Activated CD4-positive, CD25-positive, alpha-beta regulatory T cell (primary cell): ENCODE results near the gene CD84.

ENCODE experiments used
- DNase-seq, 4 experiments: peaks; one replicate each; lab custom pipeline; 2025; lab: John Stamatoyannopoulos, UW

The CD84 gene

GRCh38 chr1:160579216-160579701 is at the start of gene CD84:
Gene CD84, minus strand, starts transcription at chr1:160579496. Its CDS starts 59 bp downstream, at chr1:160579437.
- DNase-seq: no peak

DNA sequence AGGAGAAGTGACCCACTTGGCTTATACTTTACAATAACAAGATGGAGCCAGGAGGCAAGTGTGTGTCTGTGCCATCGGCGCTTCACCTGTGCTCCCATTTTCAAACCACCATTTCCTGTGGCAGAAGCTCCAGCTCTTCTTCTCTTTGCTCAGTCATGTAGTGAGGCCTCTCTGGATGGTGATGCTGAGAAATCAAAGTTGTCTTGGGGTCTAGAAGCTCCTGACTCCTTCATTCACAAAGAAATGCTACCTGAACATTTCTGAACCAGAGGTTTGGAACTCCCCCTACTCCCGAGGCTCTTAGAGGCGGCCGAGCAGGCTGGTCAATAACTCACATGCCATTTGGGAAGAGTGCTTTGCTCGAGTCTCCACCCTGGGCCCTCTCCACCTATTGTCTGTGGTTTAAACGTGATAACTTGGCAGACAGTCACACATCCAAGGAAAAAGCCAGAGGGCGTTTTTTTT is 49.5 kb upstream of the CD84 start:
- no peak for DNase-seq

DNA sequence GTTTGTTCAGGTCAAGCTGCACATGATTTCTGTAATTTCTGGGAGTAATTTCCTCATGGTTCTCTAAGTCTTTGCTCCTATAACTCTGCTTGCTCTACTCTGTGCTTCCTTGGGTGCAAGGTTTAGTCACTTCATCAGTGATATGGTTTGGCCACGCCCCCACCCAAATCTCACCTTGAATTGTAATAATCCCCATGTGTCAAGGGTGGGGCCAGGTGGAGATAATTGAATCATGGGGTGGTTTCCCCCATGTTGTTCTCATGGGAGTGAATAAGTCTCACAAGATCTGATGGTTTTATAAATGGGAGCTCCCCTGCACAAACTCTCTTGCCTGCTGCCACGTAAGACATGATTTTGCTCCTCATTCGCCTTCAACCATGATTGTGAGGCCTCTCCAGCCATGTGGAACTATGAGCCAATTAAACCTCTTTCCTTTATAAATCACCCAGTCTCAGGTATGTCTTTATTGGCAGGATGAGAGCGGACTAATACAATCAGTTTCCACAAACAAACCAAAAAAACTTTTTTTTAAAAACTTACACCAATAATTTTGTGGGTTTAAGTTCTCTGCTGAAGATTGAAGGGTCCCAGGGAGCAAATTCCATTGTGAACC is 48.5 kb upstream of the CD84 start:
- peak in 2 of 4 experiments; percentile 27 to 43 for DNase-seq

GRCh38 chr1:160626509-160627342 is 47.4 kb upstream of the CD84 start:
- DNase-seq: no peak

DNA sequence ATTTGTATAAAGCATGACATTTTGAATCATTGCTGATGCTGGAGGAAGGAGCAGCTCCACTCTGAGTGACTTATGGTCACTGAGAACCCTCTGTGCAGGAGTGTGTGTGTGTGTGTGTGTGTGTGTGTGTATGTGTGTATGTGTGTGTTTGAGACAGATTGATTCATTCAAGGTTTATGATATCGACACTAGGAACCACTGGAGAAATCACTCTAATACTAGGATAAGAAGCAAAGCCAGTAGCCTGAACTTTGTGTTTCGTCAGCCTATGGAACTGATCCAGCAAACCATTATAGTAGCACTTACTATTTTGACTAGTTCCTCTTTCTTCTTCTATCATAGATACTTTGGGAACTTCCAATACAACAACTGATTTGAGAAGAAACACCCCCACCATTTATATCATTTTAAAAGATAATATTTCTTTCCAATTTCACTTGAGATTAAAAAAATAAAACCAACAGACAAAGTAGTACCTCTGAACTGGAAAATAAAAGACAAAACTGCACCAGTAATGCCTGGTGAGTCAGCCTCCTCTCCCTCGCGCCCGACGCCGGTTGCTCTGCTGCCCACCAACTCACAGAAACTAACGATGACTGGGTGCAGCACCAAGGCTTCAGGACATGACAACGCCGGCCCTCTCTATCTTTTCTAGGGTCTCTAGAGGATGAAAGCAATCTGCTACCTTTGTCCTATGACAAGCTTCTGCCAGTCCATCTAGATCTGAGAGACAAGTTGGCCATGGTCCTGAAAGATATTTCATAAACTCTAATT is 46.6 kb upstream of the CD84 start:
- peak in 2 of 4 experiments; percentile 28 to 32 for DNase-seq

DNA sequence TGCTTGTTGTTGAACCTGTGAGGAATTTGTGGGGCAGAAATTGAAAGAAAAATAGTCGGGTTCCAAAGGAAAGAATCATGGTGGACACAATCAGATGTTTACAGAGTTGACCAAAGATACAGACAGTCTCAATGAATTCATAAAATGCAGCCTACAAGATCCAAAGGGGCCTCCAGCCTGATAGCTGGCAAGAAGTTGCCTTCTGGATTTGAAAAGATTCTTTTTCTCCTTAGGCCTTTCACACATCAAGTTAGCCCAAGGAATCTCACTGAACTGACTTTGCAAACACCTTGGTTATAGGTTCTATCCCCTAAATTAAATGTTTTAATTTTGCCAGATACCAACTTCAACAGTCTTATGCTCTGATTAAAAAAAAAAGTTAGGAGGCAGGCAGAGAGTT is 46.0 kb upstream of the CD84 start:
- no peak for DNase-seq

DNA sequence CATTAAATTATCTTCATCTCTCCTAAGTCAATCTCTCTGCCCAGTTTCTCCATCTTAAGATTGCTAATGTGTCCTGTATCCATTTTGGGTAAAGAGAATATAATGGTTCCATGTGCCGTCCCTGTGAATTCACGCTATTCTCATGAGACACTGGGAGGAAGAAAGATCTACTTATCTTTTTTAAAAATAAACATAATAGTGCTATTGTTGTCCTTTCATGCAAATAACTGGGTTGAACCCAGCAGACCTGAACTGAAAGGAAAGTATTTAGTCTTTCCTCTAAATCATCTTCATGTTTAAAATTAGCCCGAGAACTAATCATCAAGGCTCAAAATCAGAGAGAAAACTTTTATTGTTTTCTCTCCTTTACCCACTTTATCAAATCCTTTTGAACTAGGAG is 45.2 kb upstream of the CD84 start:
- DNase-seq: no peak

- DNase-seq: no peak
Measured at GRCh38 chr1:160623862-160624261, 44.6 kb upstream of the CD84 start.

- DNase-seq: no peak
Measured at GRCh38 chr1:160623227-160623633, 43.9 kb upstream of the CD84 start.

- DNase-seq: no peak
Measured at GRCh38 chr1:160622501-160623226, 43.4 kb upstream of the CD84 start.

DNA sequence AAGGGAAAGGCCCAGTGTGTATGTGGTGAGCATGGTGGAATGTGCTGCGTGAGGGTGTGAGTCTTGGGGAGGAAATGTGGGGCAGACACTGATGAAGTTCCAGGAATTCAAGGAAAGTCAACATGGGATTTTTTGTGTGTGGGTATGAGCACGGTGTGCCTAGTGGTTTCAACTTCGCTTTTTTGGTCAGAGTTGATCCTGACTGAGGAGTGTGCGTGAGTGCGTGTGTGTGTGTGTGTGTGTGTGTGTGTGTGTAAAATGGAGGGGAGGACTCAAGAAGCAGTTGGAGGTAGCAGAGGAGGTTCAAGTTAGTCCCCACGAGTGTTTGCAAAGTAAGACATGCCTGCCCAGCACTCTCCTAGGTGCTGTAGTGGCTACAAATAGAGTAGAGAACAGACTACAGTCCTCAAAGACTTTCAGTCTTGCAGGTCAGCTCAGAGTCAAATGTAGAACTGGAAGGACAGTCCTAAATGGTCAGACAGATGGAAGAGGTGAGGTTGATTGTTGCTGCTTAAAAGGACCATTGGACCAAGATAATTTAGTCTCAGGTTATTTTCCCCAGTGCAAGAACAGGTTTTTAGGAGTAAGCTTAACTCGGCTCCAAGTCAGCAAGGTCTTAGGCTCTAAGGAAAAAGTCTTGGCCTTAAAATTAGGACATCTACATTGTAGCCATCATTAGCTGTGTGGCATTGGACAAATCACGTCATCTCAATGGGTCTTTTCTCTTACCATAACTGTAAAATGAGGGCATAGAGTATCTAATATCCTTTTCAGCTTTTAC is 42.5 kb upstream of the CD84 start:
- DNase-seq: no peak

GRCh38 chr1:160620942-160621632 is 41.8 kb upstream of the CD84 start:
- DNase-seq: no peak

- DNase-seq: no peak
Measured at GRCh38 chr1:160619742-160620277, 40.5 kb upstream of the CD84 start.

GRCh38 chr1:160618763-160619274 is 39.5 kb upstream of the CD84 start:
- DNase-seq: no peak

DNA sequence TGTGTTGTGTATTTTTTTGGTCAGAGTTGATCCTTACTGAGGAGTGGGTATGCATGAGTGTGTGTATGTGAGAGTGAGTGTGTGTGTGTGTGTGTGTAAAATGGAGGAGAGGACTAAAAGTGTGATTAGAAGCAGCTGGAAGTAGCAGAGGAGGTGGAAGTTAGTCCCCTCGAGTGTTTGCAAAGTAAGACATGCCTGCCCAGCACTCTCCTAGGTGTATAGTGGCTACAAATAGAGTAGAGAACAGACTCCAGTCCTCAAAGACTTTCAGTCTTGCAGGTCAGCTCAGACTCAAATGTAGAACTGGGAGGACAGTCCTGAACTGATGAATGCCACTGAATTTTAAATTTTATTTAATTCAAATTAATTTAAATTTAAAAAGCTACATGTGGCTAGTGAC is 39.0 kb upstream of the CD84 start:
- DNase-seq: no peak

DNA sequence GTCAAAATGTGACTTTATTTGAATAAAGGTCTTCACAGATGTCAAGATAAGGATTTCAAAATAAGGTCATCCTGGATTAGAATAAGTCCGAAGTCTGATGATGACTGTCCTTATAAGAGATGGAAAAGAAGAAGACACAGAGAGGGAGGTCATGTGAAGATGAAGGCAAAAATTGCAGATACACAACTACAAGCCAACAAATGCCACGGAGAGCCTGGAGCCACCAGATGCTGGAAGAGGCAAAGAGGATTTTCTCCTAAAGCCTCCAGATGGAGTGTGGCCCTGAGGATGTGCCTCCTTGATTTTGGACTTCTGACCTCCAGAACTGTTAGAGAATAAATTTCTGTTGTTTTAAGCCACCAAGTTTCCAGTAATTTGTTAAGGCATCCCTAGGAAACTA is 36.4 kb upstream of the CD84 start:
- no peak for DNase-seq

DNA sequence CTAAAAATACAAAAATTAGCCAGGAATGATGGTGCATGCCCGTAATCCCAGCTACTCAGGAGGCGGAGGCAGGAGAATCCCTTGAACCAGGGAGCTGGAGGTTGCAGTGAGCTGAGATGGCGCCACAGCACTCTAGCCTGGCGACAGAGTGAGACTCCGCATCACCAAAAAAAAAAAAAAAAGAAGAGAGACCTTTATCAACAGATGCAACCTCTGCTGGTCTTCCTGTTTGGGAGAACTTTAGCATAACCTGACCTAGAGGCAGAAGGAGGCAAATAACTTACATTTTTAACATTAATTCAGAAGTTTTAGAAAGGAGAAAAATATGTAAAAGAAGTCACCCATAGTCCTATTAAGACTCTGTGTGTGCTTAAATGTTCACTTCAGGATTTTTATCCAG is 35.1 kb upstream of the CD84 start:
- DNase-seq: no peak

DNA sequence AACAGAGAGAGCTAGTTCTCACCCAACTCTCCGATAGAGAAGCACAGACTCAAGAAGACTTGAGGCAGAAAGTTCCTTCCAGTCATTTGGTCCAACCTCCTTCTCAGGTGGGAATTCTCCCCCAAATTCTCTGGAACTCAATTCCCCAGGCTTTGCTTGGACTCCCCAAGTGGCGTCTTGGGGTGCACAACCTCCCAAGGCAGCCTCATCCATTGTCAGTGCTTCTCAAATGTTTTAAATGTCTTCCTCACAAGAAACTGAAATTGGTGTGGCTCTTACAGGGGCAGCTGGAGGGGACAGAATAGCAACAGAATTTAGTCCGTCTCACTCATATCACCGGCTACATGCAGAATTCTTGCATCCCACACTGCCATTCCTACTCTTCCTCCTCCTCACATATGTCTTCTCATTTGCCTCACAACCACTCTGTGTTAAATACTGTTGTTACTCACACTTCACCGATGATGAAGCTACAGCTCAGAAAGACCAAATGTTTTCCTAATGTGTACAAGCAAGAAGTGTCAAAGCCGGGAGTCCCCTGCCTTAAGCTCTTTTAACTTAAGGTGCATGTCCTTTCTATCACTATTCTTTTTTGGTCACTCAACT is 33.4 kb upstream of the CD84 start:
- no peak for DNase-seq

DNA sequence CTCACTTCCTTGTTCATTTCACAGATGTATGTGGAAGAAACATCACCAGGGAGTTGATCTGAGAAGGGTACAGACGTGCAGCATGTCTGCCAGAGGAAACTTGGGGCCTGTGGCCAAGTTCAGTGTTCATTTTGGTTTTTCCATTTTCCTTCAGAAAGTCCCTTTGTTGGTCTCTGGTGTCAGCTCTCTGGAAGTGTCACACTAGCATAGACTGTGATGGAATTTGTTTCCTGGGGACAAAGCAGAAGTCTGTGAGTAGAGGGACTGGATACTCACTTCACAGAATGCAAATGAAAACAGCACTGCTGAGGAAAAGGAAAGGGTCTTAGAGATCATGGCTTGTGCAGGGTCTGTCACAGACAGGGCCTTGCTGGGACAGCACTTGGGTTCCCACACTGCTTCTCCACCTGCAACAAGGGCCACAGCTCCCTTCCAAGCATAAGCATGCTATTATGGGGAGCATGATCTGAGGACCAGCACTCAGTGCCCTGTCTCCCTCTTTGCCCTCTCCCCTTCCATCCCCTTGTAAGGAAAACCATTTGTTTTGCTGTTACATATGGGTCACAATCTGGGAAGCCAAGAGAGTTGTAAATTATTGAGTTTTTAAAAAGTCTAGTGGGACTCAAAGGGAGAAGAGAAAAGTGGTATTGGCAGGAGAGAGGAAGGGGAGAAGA is 31.4 kb upstream of the CD84 start:
- DNase-seq: no peak
